NB4 (cell line): Measurements from ENCODE around the gene SART3.

Experiments used
- DNase-seq: peaks from one replicate; pipeline ENCODE4 v3.0.0; 2010; ENCODE audit warnings: low read depth
- H3K4me3 ChIP-seq: one replicate; pipeline ENCODE4 v1.5.1; 2011; ENCODE audit warnings: mild to moderate bottlenecking, low read depth, low read length, moderate library complexity
- CTCF ChIP-seq: IDR thresholded peaks from one replicate; pipeline ENCODE4 v1.5.1; 2012; ENCODE audit warnings: low read depth, low read length
- MYC ChIP-seq: IDR thresholded peaks from 2 replicates; pipeline ENCODE4 v1.6.1; 2011; ENCODE audit warnings: low read depth, low read length
- POLR2A ChIP-seq: IDR thresholded peaks from 2 replicates; pipeline ENCODE4 v1.6.1; 2011; ENCODE audit warnings: mild to moderate bottlenecking; ENCODE audit not compliant: insufficient read length; ENCODE audit errors: extremely low read depth
- TF ChIP-seq, protein P1 (sequence below): IDR thresholded peaks from 2 replicates; pipeline ENCODE4 v1.6.1; 2011; ENCODE audit warnings: low read depth, low read length

The SART3 gene

GRCh38 chr12:108607981-108608600 is 47.1 kb upstream of the SART3 start:
- TF ChIP-seq, protein P1, sequence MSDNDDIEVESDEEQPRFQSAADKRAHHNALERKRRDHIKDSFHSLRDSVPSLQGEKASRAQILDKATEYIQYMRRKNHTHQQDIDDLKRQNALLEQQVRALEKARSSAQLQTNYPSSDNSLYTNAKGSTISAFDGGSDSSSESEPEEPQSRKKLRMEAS, result no peak
- TF ChIP-seq CTCF (no peak), MYC (no peak), POLR2A (no peak)
- H3K4me3 ChIP-seq, result no peak overlapping the region
- no peak for DNase-seq

GRCh38 chr12:108606492-108606891 is 45.5 kb upstream of the SART3 start:
- no peak for DNase-seq
- no peak overlapping the region for H3K4me3 ChIP-seq
- no peak for TF ChIP-seq POLR2A
- no peak for TF ChIP-seq CTCF
- TF ChIP-seq, protein P1, result no peak
- no peak for TF ChIP-seq MYC

GRCh38 chr12:108605690-108606406 is 44.9 kb upstream of the SART3 start:
- no peak for TF ChIP-seq MYC
- no peak overlapping the region for H3K4me3 ChIP-seq
- DNase-seq, result no peak

- TF ChIP-seq, protein P1, result no peak
- no peak overlapping the region for H3K4me3 ChIP-seq
- DNase-seq, result no peak
Measured at GRCh38 chr12:108605000-108605689, 44.2 kb upstream of the SART3 start.

DNA sequence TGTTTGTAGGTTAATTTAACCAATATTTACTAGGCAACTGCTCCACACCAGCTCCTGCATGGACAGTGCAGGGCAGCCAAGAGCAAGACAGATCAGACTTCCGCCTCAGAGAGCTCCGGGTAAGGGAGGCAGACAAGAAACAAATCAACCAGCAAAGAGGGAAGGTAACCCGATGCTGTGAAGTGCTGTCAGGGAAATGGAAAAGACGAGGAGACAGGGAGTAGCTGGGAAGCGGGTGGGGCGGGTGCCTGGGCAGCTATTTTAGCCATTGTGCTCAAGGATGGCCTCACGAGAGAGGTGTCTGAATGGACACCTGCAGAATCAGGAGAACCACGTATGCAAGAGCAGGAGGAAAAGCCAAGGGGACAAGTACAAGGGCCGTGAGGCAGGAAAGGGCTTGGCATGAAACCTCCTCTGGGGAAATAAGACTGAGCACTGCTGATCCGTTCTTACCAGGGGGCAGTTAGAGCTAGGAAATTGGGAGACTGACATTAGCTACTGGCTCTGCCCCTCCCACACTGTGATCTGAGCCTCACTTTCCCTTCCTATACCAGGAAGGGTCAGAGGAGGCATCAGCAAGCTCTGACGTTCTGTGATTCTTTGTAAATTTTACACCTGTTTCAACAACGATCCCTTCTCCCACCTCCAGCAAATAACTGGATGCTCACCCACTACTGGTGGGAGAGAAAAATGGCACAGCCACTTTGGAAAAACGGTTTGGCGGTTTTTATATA is 43.4 kb upstream of the SART3 start:
- TF ChIP-seq CTCF (no peak), MYC (no peak), POLR2A (no peak)
- TF ChIP-seq, protein P1, result no peak
- no peak for DNase-seq
- no peak overlapping the region for H3K4me3 ChIP-seq

DNA sequence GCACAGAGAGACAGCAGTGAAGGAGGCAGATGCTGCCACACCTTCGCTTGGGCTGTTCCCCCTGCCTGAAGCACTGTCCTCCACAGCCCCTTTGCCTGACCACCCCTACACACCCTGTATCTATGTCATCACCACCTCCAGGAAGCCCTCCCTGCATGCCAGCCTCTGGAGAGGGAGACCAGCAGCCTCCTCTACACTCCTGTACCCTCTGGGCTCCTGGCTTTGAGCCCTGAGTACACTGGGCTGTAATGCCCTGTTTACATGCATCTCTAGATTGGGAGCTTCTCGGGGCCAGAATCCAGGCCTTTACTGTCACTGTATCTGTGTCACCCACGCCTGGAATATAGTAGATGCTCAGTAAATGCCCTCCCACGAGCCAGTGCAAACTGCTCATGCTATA is 42.8 kb upstream of the SART3 start:
- no peak for TF ChIP-seq CTCF
- no peak for DNase-seq
- no peak overlapping the region for H3K4me3 ChIP-seq
